Prostate gland (tissue), 2 donors: Measurements from ENCODE around the gene CNTN5.

Source experiments
- POLR2A ChIP-seq: fragments of 450-650 bp; IDR thresholded peaks from one replicate; pipeline ENCODE4 v1.6.1; 2016; ENCODE audit warnings: antibody characterized with exemption, mild to moderate bottlenecking
- TF ChIP-seq, protein P1 (sequence below), 4 experiments: fragments of 200-600 bp in 2 of 4; fragments of 450-650 bp in 2 of 4; sonication (generic) in 2 of 4; IDR thresholded peaks; 1 replicate in 3 of 4; 2 replicates in 1 of 4; pipeline ENCODE4 v1.5.1; 2016 to 2019; ENCODE audit warnings: antibody characterized with exemption in 4 of 4, mild to moderate bottlenecking in 2 of 4, moderate library complexity in 2 of 4

DNA sequence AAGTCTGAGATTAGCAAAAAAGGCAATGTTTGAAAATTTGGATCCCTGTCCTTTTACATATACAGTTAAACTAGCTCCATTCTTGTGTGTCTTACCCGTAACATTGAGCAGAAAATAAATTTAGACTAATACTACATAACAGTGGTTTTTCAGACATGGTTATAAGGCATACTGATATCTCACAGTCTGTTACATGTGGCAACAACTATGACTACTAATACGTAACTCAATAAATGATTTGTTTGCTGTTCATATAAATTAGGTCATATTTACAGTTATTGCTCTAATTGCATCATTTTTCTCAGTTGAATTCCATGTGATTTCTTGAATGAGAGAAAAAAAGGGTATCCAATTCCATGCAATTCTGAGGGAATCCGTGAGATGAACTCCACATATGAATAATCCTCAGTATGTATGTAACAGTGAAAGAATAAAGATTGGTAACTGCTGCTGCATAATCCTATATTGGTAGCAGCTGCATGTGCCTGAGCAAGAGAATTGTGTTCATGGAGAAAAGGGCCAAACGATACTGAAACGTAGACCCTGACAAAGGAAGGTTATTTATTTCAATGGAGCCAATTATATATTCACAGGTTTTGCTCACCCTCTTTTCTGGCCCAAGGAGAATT is 1275.4 kb downstream of the CNTN5 start:
- TF ChIP-seq, protein P1, sequence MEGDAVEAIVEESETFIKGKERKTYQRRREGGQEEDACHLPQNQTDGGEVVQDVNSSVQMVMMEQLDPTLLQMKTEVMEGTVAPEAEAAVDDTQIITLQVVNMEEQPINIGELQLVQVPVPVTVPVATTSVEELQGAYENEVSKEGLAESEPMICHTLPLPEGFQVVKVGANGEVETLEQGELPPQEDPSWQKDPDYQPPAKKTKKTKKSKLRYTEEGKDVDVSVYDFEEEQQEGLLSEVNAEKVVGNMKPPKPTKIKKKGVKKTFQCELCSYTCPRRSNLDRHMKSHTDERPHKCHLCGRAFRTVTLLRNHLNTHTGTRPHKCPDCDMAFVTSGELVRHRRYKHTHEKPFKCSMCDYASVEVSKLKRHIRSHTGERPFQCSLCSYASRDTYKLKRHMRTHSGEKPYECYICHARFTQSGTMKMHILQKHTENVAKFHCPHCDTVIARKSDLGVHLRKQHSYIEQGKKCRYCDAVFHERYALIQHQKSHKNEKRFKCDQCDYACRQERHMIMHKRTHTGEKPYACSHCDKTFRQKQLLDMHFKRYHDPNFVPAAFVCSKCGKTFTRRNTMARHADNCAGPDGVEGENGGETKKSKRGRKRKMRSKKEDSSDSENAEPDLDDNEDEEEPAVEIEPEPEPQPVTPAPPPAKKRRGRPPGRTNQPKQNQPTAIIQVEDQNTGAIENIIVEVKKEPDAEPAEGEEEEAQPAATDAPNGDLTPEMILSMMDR (IDR thresholded peaks at IDR 0.05) = no peak
- TF ChIP-seq POLR2A = no peak
